DMS53 treated with DMSO at 0.1 percent for 48 hours (cell line): ENCODE measurements around the gene CHAF1A.

ENCODE experiments used
- DNase-seq: peaks from one replicate; lab custom pipeline; 2025; ENCODE audit not compliant: unreplicated experiment; lab: John Stamatoyannopoulos, UW

The CHAF1A gene

DNA sequence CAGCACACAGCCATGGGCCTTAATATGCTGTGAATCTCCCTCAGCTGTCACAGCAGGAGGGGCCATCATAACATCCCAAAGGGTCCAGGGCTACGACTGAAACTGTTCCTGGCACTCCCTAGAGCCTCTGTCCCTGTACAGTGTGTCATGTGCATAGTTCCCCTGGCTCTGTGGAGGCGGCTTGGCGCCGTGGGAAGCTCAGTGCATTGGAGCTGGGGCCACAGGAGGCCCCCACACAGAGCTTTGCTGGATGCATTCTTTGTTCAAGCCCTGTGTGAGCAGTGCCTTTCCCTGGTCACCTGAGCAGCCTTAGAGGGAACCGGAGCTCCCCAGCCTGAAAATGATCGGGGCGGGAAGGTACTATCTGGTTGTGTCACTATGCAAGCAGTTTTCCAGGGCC, 33.8 kb downstream of the CHAF1A start:
- no peak for DNase-seq

DNA sequence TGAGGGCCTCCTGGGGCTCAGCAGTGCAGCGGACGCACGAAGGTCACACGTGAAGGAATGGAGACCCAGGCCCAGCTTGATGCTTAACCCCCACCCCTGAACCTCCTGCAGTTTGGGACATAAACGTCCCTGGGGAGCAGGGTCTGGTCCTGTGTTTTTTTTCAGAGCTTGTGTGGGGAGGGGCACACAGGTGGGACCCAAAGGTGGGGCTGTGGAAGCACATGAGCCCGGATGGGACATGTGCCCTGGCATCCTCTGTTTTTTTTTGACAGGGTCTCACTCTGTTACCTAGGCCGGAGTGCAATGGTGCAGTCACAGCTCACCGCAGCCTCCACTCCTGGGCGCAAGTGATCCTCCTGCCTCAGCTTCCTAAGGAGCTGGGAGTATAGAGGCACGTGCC, 34.7 kb downstream of the CHAF1A start:
- no peak for DNase-seq

DNA sequence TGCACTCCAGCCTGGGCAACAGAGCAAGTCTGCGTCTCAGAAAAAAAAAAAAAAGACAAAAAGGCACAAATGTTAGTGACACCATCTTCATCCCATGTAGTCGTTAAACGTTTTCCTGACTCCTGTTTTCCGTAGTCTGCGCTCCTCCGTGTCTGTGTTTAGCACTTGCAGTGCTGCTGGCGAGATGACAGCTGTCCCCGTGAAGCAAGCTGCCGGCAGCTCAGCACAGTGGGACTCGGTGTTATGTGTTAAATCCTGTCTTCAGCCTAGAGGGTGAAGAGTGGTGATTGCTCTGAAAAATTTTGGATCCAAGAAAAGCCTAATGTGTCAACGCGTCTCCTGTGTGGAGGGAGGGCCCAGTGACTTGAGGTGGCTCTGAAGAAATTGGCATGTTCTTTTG, 36.8 kb downstream of the CHAF1A start:
- DNase-seq: no peak

DNA sequence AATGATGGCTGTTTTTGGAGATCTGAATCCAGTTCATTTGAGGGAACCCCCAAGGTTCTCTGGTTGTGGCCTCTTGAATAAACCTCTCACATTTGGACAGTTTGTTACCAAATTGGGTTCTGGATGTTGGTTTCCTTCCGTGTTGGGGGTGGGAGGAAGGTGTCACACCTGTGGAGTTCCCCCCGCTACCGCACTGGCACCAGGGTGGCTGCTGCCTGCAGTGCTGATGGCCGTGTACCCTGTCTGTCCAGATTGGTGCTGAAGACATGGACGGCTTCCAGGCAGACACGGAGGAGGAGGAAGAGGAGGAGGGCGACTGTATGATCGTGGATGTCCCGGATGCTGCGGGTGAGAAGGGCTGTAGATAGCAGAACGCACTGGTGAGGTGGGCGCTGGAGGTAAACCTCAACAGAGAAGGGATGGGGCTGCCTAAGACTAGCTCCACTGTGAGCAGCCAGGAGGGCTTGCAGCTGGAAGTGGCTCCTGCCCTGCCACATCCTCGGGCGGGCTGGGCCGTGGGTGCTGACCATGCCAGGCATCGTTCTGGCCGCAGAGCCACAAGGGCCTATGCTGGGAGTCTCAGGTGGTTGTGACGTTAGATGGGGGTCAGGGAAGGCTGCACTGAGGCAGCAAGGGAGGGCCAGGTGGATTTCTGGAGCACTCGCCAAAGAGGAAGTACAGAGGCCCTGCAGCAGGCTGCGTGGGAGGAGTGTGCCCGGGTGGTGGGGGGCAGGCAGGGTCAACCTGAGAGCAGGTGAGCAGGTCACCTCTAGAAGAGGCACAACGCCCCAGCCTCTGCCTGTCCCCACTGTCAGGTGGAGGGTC, 39.8 kb downstream of the CHAF1A start:
- DNase-seq: no peak

DNA sequence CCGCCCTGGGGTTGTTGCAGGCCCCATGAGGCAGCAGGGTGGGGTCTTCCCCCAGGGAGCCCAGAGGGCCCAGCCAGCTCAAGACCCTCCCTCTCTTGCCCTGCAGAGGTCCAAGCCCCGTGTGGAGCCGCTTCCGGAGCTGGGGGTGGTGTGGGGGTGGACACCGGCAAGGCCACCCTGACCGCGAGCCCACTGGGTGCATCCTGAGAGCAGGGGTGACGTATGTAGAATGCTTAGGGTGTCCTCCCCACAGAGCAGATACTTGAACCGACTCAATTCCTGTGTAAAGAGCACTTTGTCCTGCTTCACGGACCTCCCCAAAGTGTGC, 40.3 kb downstream of the CHAF1A start:
- no peak for DNase-seq

DNA sequence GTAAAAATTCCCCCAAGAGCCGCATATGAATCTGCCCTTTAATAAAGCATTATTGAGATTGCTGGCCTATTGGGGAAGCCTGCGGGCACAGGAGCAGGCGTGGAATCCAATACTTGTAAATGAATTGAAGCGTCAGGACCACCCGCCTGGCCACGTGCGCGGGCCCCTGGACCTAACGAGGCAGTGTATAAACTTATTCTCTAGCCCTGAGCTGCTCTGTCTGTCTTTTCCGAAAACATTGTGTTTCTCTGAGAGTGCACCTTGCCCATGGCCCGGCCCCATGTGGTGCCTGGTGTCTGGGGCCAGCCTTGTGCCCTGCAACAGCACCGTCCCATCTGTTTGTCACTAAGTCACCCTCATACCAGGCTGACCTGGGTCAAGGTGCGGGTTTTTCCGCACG, 40.7 kb downstream of the CHAF1A start:
- no peak for DNase-seq

DNA sequence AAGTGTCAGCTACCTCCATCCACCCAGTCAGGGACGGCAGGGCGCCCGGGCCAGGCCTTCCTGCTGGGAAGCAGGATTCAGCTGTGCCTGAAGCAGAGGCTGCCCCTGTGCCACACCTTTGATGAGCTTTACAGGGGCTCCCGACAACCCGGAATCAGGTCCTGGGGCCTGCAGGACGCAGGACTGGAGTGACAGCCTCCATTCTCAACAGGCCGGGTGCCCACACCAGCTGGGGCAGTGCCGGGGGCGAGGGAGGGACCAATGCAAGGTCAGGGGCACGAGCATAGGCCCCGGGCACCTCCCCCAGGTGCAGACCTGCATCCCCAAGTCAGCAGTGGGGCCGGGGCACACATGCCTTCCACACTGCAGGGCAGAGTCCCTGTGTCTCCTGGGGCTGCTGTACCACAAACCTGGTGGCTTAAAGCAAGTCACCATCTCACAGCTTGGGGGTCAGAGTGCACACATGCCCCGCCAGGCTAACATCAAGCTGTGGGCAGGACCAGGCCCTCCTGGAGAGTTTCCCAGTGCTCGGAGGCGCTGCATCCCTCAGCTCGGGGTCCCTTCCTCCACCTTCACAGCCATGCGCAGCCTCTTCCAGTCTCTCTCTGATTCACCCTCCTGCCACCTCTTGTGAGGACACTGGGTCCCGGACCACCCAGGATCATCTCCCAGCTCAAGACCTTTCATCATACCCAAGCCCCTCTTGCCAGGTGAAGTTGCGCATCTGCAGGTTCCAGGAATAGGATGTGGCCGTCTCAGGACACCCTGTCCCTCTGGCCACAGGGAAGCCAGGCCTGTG, 41.7 kb downstream of the CHAF1A start:
- DNase-seq: no peak

DNA sequence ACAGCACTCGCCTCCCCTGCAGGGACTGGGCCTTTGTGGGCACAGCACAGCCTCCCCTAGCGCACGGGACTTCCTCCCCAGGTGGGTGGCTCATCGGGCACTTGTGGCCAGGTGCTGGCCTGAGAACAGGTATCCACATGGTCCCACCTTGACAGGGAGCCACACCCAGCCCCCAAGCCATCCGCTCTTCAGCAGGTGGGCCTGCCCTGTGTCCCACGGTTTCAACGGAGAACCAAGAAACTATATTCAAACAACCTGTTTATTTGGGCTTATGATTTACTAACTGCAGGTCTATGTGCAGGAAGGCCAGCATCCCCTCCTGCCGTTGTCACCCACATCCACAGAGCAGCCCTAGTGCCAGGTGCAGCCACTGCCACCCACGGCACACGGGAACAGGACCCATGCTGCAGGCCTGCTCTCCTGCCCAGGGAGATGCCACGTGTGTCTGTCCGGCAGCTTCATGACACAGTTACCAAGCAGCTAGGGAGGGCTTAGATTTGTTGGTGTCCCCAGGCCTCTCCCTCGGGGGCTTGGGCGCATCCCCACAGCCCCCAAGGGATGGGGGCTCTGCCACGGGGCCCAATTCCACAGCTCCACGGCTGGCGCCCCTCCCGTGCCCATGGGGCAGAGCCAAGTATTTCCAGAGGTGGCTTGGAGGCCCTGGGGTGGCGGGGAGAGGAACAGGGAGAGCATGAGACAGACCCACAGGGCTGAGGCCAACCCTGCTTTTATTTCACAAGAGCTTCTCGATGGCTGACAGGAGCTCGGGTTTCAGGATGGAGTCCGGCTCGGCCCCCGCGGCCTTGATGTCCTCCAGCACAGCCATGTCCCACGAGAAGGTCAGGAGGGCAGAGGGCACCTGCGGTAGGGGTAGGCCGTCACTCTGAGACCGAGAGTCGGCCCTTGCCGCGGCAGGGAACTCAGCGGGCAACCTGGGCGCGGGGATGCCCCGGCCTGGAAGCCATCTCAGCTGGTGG, 42.6 kb downstream of the CHAF1A start:
- DNase-seq: no peak

DNA sequence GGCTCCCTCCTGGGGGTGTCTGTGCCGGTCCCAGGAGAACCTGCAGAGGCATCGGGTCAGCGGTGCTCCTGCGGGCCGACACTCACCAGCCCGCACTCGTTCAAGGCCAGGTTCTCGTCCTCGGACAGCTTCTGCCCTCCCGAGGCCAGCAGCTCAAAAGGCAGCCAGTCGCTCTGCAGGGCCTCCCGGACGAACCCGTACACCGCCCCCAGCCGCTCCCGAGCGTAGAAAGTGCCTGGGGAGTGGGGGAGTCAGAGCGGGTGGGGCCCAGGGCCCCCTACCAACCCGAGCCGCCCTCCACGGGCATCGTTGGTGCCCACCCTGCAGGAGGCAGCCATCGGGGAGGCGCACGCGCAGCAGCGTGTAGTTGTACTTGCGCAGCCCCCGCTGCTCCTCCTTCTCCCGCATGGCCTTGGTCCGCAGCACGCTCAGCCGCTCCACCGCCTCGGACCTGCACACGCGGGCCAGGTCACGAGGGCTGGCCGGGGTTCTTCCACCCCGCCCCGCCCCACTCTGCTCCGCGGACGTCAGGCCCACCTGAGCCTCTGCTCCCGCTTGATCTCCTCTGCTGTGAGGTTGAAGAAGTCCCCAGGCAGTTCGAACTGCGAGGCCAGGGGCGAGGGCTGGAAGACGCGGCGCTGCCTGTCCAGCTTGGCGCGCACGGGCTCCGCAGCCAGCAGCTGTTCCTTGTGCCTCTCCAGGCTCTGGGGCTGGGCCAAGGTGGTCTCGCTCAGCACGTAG, 43.7 kb downstream of the CHAF1A start:
- DNase-seq: no peak

DNA sequence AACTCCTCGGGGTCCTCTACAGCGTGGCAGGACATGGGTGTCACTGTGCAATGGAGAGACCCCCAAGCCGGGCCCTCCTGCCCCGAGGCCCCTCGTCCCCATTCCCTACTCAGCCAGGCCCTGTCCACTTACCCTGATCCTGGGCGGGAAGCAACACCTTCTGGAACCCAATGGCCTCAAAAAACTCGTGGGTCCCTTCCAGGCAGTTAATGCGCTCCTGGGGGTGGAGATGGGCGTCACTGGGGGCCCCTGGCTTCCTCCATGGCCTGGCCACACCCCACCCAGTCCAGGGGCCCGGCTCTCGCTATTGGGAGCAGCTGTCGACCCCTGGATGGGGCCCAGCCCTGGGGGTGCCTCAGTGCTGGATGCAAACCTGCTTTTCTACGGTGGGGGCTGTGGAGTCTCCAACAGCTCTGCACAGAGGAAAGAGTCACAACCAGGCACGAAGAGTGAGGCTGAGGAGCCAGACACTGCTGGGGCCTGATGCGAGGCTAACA, 44.3 kb downstream of the CHAF1A start:
- no peak for DNase-seq

DNA sequence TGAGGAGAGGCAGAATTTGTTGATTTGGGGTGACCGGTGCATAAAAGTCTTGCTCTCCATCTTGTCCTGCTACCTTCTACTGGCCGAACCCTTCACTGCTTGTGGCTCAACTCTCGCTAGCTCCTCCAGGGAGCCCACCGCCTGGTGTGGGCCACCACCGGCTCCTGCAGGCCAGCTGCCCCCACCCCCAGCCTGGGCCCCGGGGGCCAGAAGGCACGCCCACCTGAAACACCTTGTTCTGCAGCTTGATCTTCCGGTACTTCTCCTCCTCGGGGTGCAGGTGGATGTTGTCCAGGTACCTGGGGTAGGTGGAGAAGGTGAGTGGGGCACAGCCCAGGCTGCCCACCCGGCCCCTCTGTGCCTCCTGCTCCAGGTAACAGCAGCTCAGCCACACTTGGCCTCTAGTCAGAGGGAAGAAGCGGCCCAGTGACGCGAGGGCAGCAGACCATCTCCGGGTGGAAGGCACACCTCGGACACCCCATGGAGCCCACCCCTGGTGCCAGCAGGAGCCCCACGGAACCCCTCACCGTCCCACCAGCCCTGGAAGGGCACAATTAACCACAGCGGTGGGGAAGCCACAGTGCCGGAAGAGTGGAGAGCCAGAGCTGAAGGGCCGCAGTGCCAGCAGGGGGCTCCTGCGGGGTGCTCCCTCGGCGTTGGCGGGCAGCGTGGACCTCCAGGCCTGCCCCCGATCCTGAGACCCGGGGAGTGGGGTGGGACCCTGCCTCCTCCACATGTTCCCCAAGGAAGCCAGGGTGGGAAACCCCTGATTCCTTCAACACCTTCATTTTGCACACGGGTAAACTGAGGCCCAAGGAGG, 45.1 kb downstream of the CHAF1A start:
- DNase-seq: no peak

DNA sequence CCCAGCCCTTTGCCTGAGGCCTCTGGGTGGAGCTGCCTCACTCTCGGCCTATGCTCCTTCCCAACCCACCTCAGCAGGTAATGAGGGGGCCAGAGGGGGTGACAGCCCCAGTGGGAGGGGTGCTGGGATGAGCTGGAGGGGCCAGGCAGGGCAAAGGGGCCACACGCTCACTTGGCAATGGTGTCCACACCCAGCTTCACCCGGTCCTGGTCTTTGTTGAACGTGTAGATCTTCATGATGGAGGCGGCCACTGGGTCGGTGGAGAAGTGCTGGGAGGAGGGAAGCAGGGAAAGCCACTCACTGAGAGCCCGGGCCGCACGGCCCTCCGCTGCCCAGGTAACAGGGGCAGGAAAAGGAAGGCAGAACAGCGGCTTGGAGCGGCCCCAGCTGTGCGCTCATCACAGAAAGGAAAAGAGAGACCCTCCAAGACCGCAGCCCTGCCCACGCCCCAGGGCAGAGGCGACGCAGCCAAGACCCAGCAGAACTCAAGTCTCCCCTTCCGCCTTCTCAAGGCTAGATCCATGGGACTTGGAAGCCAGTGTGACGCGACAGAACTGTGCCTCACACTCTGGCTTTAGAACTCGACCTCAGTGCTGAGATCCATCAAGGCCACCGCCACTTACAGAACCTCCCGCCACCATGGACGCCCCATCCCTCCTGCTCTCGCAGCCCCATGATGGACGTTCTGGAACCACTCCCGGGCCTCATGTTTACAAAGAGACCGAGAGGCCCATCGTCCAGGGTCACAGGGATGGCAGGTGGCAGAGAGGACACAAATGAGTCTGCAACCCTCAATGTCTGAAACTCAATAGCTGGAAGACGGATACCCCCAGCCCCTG, 45.9 kb downstream of the CHAF1A start:
- DNase-seq: no peak

DNA sequence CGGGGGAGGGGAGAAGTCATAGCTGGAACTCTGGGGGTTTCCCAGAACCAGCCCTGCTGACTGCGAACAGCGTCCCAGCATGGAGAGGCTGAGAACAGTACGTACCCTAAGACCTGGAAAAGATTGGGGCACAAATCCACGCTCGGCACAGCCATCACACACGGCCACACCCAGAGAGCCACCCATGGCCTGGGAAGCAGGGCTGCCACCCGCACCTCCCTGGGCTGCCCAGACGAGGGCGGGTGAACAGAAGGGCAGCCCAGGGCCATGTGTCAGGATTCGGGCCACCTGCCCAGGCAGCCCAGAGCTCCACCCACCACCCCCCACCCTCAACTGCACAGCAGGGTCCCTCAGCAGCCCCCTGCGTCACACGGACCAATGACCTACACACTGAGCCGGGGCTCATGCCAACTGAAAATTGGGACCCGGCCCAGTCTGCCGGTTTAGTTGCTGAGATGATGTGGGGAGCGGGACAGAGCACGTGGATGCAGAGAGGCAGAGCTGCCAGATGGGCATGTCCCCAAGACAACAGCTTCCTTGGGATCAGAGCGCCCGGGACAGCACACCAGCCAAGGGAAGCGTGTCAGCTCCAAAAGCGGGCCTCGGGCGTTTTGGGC, 46.7 kb downstream of the CHAF1A start:
- no peak for DNase-seq

DNA sequence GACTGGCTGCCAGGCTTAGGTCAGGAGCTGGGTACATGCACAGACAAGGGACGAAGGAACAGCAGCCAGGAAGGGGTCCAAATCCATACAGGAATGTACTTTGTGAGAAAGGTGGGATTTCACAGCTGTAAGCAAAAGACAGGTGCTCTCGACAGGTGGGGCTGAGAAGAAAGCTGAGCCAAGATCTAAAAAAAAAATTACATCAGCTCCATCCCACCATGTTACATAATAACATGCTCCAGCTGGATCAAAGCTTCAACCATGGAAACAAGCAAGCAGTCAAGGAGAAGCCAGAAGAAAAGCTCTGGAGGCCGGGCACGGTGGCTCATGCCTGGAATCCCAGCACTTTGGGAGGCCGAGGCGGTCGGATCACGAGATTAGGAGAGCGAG, 47.2 kb downstream of the CHAF1A start:
- no peak for DNase-seq

DNA sequence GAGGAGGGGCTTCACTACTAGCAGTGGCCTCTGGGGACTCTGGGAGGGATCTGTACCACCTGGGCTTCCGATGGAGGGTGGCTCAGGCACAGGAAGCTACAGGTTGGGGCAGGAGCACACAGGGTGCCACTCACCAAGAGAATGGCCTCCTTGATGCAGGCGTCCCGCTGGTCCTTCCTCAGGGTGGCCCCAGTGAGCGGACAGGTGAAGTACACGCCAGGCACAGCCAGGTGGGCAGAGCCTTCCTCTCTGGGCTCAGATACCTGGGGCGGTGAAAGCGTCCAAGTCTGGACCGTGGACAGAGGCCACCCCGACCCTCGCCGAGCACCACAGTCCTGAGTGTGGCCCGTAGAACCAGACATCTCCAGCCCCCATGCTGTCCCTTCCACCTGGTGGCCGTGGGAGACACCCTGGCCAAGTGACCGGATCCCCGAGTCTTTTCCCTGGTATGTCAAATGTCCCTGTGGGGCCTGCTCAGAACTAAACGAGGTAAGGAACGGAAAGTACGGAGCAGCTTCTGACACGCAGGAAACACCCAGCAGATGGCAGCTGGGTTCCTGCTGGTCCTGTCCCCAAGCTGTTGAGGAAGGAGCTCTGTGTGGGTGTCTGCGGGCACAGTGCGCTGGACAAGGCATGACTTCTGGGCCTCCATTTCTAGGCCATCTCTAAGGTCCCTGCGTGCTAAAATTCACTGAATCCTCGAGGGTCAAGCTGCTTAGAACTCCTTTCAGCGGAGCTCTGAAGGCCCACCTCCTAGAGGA, 50.0 kb downstream of the CHAF1A start:
- no peak for DNase-seq

DNA sequence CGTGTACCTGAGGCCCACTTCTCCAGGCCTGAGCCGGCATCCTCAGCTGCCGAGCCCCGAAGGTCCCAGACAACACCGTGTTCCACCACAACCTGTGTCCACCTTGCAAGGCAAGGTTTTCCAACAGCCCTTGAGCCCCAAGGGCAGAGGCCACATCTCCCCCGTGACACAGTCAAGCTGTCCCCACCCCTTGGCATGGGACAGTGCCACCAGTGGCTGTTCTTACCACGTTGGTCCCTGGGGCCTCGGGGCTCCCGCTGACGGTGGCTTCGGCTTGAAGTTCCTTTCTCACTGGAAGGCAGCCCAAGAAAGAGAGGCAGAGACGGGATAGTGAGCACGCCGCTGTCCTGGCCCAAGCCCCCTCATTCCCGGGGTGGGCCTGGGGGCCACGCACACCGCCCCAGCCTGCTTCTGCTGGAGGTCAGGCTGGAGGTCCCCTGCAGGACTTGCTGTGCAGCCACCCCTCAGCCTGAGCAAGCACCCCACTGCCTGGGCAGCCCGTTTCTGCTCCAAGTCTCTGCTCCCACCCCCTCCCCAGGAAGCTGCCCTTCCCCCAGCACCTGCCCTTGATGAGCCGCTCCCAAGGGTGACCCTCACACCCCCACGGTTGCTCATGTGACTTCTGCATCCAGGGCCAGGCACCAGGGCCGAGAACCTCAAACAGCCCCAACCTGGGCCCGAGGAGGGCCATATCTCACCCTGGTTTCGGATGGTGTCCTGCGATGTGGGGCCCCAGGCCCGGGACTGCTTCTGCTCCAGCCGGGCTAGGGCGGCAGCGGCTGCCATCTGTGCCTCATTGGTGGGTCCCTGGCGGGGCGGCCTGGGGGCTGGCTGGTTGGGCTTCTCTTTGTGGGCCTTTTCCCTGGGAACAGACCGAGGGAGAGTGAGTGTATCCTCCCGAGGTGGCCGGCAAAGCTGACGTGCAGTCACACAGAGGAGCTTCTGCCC, 51.1 kb downstream of the CHAF1A start:
- no peak for DNase-seq
